ENCODE measurements around the gene SFMBT1. TPM values are rescaled to one million over a fixed set of nuclear protein-coding genes. Genes with fewer than 3 reads are reported as not detected.
"Not testable (repeated sequence)": the region's sequence is repeated elsewhere in the genome, so short reads cannot be mapped to it uniquely, and the experiment has no call there.

SFMBT1 gene
- total RNA-seq, 1 donor from 2014 or later, result 19.7 TPM

DNA sequence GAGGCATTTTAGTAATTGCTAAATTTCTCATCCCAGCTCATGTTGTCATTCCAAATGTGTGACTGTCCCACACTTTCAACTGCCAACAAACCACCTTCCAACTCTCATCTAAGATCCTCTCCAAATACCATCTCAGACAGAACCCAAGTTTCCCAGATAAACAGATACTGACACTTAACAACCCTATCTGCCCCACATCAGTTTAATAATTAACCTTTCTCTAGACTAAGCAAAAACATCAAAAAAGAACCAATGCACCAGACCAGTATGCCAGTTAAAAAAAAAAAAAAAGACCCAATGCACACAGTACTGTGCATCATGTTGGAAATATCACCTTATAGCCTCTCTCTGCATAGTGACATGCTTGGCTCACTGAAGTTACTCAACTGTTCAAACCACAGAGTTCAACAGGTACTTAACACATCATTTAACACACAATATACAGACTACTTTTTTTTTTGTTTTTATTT lies 5.5 kb downstream of the SFMBT1 start:
- Mint-ChIP-seq H3K9me3 (ENCODE audit: low read depth) (no peaks in the 10 kb centered on the region), H3K27ac (no peak overlapping the region), H3K36me3 (ENCODE audit: insufficient read depth) (no peaks in the 10 kb centered on the region), H3K4me1 (ENCODE audit: low read depth) (peaks cover 32% of the 10 kb centered on the region), H3K27me3 (peaks cover 7% of the 10 kb centered on the region), H3K4me3 (ENCODE audit: low read depth) (no peak overlapping the region)
- TF ChIP-seq, protein P1, sequence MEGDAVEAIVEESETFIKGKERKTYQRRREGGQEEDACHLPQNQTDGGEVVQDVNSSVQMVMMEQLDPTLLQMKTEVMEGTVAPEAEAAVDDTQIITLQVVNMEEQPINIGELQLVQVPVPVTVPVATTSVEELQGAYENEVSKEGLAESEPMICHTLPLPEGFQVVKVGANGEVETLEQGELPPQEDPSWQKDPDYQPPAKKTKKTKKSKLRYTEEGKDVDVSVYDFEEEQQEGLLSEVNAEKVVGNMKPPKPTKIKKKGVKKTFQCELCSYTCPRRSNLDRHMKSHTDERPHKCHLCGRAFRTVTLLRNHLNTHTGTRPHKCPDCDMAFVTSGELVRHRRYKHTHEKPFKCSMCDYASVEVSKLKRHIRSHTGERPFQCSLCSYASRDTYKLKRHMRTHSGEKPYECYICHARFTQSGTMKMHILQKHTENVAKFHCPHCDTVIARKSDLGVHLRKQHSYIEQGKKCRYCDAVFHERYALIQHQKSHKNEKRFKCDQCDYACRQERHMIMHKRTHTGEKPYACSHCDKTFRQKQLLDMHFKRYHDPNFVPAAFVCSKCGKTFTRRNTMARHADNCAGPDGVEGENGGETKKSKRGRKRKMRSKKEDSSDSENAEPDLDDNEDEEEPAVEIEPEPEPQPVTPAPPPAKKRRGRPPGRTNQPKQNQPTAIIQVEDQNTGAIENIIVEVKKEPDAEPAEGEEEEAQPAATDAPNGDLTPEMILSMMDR (IDR thresholded peaks at IDR 0.05; ENCODE audit: unreplicated experiment), result no peak
- DNase-seq (ENCODE audit: low spot score, unreplicated experiment), result no peak

DNA sequence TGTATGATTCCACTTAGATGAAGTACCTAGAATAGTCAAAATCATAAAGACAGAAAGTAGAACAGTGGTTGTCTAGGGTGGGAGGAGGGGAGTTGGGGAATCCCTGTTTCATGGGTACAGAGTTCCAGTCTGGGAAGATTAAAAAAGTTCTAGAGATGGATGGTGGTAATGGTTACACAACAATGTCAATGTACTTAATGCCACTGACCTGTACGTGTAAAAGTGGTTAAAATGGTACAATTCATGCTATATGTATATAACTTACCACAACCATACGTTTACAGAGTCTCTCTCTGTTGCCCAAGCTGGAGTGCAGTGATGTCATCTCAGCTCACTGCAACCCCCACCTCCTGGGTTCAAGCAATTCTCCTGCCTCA lies 6.5 kb downstream of the SFMBT1 start:
- TF ChIP-seq, protein P1 (IDR thresholded peaks at IDR 0.05; ENCODE audit: unreplicated experiment), result no peak
- H3K9me3 Mint-ChIP-seq (ENCODE audit: low read depth), result no peaks in the 10 kb centered on the region
- no peak for DNase-seq (ENCODE audit: low spot score, unreplicated experiment)
- peaks cover 32% of the 10 kb centered on the region for H3K4me1 Mint-ChIP-seq (ENCODE audit: low read depth)
- H3K4me3 Mint-ChIP-seq (ENCODE audit: low read depth), result no peak overlapping the region
- H3K27ac Mint-ChIP-seq, result no peak overlapping the region
- H3K36me3 Mint-ChIP-seq (ENCODE audit: insufficient read depth), result no peaks in the 10 kb centered on the region
- H3K27me3 Mint-ChIP-seq, result peaks cover 7% of the 10 kb centered on the region

DNA sequence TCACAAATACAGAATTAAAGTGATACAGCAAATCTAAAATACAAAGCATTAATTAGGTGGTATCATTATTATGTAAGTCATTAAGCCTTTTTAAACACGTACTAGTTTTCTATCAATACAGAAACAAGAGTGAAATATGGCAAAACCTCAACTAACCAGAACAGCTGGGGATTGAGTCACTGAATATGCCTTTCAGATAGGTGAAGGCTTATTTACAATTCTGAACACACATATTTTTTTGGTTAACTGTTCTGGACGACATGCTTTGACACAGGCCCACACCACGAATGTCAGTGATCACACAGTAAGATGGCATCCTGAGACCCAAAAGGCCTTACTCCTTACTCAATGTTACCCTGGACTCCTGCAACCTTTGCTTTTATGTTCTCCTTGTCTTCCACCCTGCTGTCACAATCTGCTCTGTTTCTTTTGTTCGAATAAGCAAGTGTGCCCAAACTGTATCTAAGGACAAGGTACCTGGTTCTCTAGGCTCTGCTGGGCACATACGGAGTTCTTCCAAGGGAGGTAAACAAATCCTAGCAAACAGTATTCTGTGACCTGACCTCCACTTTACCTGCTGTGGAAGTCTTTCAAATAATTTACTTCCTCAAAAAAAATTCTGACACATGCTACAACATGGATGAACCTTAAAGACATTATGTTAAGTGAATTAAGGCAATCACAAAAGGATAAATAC lies 7.0 kb downstream of the SFMBT1 start:
- Mint-ChIP-seq H3K27ac (no peak overlapping the region), H3K4me3 (ENCODE audit: low read depth) (no peak overlapping the region), H3K27me3 (peaks cover 7% of the 10 kb centered on the region), H3K4me1 (ENCODE audit: low read depth) (peaks cover 27% of the 10 kb centered on the region), H3K9me3 (ENCODE audit: low read depth) (no peaks in the 10 kb centered on the region), H3K36me3 (ENCODE audit: insufficient read depth) (no peaks in the 10 kb centered on the region)
- DNase-seq (ENCODE audit: low spot score, unreplicated experiment), result no peak
- TF ChIP-seq, protein P1 (IDR thresholded peaks at IDR 0.05; ENCODE audit: unreplicated experiment), result no peak

DNA sequence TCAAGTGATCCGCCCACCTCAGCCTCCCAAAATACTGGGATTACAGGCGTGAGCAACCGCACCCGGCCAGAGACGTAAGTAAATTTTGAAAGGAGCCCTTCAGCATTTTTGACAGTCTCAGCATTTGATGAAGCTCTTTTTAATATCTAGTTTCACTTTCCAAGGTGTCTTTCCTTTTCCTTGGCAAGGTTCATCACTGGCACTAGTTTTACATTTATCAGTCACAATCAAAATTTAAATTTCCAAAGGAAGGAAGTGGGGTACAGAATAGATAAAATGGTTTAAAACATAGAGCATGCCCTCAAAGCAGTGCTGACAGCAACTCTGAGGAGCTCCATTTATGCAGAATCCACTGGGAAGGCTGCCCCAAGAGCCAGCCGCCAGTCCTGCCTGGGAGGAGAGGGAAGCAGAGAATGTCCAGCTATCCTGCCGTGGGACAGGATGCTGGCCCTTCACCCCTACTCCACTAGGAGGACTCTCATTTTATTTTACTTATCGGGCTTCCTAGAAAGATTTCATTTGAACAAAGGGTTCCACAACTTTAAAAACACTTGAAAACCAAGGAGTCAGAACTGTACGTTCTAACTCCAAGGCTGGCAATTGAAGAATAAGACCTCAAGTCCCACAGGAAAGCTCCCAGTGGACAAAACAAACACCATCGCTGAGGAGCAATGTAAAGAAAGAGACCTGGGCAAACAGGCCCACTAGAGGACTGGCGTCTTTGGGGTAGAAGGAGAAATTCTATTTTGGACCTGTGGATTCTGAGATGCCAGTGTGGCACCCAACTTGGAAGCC lies 9.9 kb downstream of the SFMBT1 start:
- TF ChIP-seq, protein P1 (IDR thresholded peaks at IDR 0.05; ENCODE audit: unreplicated experiment), result no peak
- DNase-seq (ENCODE audit: low spot score, unreplicated experiment), result no peak
- Mint-ChIP-seq H3K4me1 (ENCODE audit: low read depth) (peaks cover 24% of the 10 kb centered on the region), H3K9me3 (ENCODE audit: low read depth) (no peaks in the 10 kb centered on the region), H3K27ac (no peak overlapping the region), H3K4me3 (ENCODE audit: low read depth) (no peak overlapping the region), H3K36me3 (ENCODE audit: insufficient read depth) (no peaks in the 10 kb centered on the region), H3K27me3 (no peaks in the 10 kb centered on the region)

DNA sequence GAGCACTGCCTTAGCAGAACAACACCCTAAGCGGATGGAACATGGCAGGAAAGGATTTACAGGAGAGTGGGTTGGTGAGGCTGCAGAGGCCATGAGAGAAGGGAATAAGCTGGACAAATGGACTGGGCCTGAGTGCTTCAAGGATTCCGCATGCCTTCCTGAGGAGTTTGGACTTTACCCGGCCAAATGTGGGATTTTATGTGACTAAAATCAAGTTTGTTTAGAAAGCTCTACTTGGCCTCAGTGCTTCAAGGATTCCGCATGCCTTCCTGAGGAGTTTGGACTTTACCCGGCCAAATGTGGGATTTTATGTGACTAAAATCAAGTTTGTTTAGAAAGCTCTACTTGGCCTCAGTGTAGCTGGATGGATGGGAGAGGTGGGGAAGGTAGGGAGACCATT lies 10.9 kb downstream of the SFMBT1 start:
- not testable (repeated sequence) for H3K27ac Mint-ChIP-seq; H3K36me3 Mint-ChIP-seq (ENCODE audit: insufficient read depth); H3K9me3 Mint-ChIP-seq (ENCODE audit: low read depth)

DNA sequence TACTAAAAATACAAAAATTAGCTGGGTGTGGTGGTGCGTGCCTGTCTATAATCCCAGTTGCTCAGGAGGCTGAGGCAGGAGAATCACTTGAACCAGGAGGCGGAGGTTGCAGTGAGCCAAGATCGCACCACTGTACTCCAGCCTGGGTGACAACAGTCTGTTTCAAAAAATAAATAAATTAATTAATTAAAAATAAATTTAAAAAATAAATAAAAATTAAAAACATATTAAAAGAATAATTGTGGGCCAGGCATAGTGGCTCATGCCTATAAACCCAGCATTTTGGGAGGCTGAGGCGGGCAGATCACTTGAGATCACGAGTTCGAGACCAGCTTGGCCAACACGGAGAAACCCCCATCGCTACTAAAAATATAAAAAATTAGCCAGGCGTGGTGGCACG lies 11.5 kb downstream of the SFMBT1 start:
- not testable (repeated sequence) for H3K4me3 Mint-ChIP-seq (ENCODE audit: low read depth); H3K27ac Mint-ChIP-seq; DNase-seq (ENCODE audit: low spot score, unreplicated experiment); H3K9me3 Mint-ChIP-seq (ENCODE audit: low read depth); H3K36me3 Mint-ChIP-seq (ENCODE audit: insufficient read depth); H3K27me3 Mint-ChIP-seq
- peaks cover 20% of the 10 kb centered on the region for H3K4me1 Mint-ChIP-seq (ENCODE audit: low read depth)

More for the DNA sequence above, 10.9 kb downstream of the SFMBT1 start:
- DNase-seq (ENCODE audit: low spot score, unreplicated experiment); H3K4me3 Mint-ChIP-seq (ENCODE audit: low read depth); H3K27me3 Mint-ChIP-seq: not testable (repeated sequence)
- H3K4me1 Mint-ChIP-seq (ENCODE audit: low read depth), result peaks cover 20% of the 10 kb centered on the region
